Umbilical cord (tissue), 2 donors: ENCODE data around the gene TECPR2. TPM values are rescaled to one million over a fixed set of nuclear protein-coding genes. Genes with fewer than 3 reads are reported as not detected.

ENCODE experiments used
- DNase-seq: peaks from one replicate; pipeline ENCODE4 v3.0.0-alpha.2; 2015; ENCODE audit warnings: low spot score
- total RNA-seq: library from RNA; depleted of rRNA; stranded (reverse); fragments of >200 nt; gene quantifications from one replicate; pipeline ENCODE4 v1.2.3, GENCODE V29; 2014; ENCODE audit warnings: low replicate concordance; ENCODE audit not compliant: insufficient read depth

Gene TECPR2
- total RNA-seq, 1 donor from 2014 or later = 7.2 TPM

GRCh38 chr14:102373110-102373509, 10.4 kb downstream of the TECPR2 start:
- no peak for DNase-seq

- no peak for DNase-seq
Measured at GRCh38 chr14:102374264-102374663, 11.5 kb downstream of the TECPR2 start.

- DNase-seq = no peak
Measured at GRCh38 chr14:102375119-102375518, 12.4 kb downstream of the TECPR2 start.

- no peak for DNase-seq
Measured at GRCh38 chr14:102377696-102378095, 15.0 kb downstream of the TECPR2 start.

GRCh38 chr14:102378830-102379229, 16.1 kb downstream of the TECPR2 start:
- DNase-seq = no peak

GRCh38 chr14:102387086-102387485, 24.3 kb downstream of the TECPR2 start:
- no peak for DNase-seq

GRCh38 chr14:102389246-102389645, 26.5 kb downstream of the TECPR2 start:
- DNase-seq = no peak

- no peak for DNase-seq
Measured at GRCh38 chr14:102390064-102390855, 27.5 kb downstream of the TECPR2 start.

- DNase-seq = no peak
Measured at GRCh38 chr14:102392506-102392905, 29.8 kb downstream of the TECPR2 start.

- DNase-seq = no peak
Measured at GRCh38 chr14:102394717-102395375, 32.1 kb downstream of the TECPR2 start.

- DNase-seq = no peak
Measured at GRCh38 chr14:102396521-102396920, 33.8 kb downstream of the TECPR2 start.

- DNase-seq = no peak
Measured at GRCh38 chr14:102403028-102403427, 40.3 kb downstream of the TECPR2 start.

GRCh38 chr14:102407258-102407657, 44.5 kb downstream of the TECPR2 start:
- no peak for DNase-seq

GRCh38 chr14:102408724-102409123, 46.0 kb downstream of the TECPR2 start:
- DNase-seq = no peak

- no peak for DNase-seq
Measured at GRCh38 chr14:102415671-102416070, 52.9 kb downstream of the TECPR2 start.

GRCh38 chr14:102417001-102417431, 54.3 kb downstream of the TECPR2 start:
- no peak for DNase-seq

GRCh38 chr14:102417646-102418045, 54.9 kb downstream of the TECPR2 start:
- no peak for DNase-seq

GRCh38 chr14:102418169-102418852, 55.6 kb downstream of the TECPR2 start:
- DNase-seq = no peak

- no peak for DNase-seq
Measured at GRCh38 chr14:102418853-102419240, 56.1 kb downstream of the TECPR2 start.

- no peak for DNase-seq
Measured at GRCh38 chr14:102419276-102419675, 56.5 kb downstream of the TECPR2 start.

- DNase-seq = no peak
Measured at GRCh38 chr14:102419716-102420115, 57.0 kb downstream of the TECPR2 start.

- no peak for DNase-seq
Measured at GRCh38 chr14:102421411-102422057, 58.8 kb downstream of the TECPR2 start.
